ENCODE measurements around the gene FGF14.

FGF14 gene

GRCh38 chr13:102040812-102041211 lies 361.0 kb downstream of the FGF14 start:
- Histone ChIP-seq H3K27me3 (ENCODE audit: insufficient read depth, poor library complexity, severe bottlenecking) (no peaks in the 10 kb centered on the region), H3K4me3 (ENCODE audit: severe bottlenecking) (no peak overlapping the region), H3K9me3 (ENCODE audit: severe bottlenecking) (no peaks in the 10 kb centered on the region), H3K27ac (ENCODE audit: poor library complexity, severe bottlenecking) (no peak overlapping the region), H3K4me1 (ENCODE audit: insufficient read depth, poor library complexity, severe bottlenecking) (no peaks in the 10 kb centered on the region), H3K36me3 (ENCODE audit: low read depth) (no peaks in the 10 kb centered on the region)
- ATAC-seq (ENCODE audit: low read depth) (no peak), DNase-seq (ENCODE audit: low spot score) (no peak)
- TF ChIP-seq, protein P1, sequence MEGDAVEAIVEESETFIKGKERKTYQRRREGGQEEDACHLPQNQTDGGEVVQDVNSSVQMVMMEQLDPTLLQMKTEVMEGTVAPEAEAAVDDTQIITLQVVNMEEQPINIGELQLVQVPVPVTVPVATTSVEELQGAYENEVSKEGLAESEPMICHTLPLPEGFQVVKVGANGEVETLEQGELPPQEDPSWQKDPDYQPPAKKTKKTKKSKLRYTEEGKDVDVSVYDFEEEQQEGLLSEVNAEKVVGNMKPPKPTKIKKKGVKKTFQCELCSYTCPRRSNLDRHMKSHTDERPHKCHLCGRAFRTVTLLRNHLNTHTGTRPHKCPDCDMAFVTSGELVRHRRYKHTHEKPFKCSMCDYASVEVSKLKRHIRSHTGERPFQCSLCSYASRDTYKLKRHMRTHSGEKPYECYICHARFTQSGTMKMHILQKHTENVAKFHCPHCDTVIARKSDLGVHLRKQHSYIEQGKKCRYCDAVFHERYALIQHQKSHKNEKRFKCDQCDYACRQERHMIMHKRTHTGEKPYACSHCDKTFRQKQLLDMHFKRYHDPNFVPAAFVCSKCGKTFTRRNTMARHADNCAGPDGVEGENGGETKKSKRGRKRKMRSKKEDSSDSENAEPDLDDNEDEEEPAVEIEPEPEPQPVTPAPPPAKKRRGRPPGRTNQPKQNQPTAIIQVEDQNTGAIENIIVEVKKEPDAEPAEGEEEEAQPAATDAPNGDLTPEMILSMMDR (IDR thresholded peaks at IDR 0.05; ENCODE audit: poor library complexity, severe bottlenecking) = no peak

GRCh38 chr13:102039264-102039663 lies 362.6 kb downstream of the FGF14 start:
- Histone ChIP-seq H3K27me3 (ENCODE audit: insufficient read depth, poor library complexity, severe bottlenecking) (no peaks in the 10 kb centered on the region), H3K4me3 (ENCODE audit: severe bottlenecking) (no peak overlapping the region), H3K9me3 (ENCODE audit: severe bottlenecking) (no peaks in the 10 kb centered on the region), H3K27ac (ENCODE audit: poor library complexity, severe bottlenecking) (no peak overlapping the region), H3K36me3 (ENCODE audit: low read depth) (no peaks in the 10 kb centered on the region), H3K4me1 (ENCODE audit: insufficient read depth, poor library complexity, severe bottlenecking) (no peaks in the 10 kb centered on the region)
- TF ChIP-seq, protein P1 (IDR thresholded peaks at IDR 0.05; ENCODE audit: poor library complexity, severe bottlenecking) = no peak
- DNase-seq (ENCODE audit: low spot score) (no peak), ATAC-seq (ENCODE audit: low read depth) (no peak)

DNA sequence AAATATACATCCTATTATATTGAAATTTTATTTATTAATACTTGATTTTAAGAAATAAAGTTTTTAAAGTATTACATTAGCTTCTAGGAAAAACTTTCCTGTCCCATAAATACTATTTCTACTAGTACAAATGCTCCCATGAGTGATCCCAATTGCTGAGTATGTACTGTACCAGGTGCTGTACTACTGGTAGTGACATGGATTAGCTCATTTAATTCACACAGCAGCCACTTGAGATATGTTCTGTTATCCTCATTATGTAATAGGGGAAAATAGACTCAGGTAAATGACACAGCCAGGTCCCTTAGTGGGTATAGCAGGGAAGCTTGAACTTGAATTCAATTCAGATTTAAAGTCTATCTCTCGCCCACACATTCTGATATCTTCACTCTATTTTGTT lies 363.1 kb downstream of the FGF14 start:
- Histone ChIP-seq H3K4me1 (ENCODE audit: insufficient read depth, poor library complexity, severe bottlenecking) (no peaks in the 10 kb centered on the region), H3K9me3 (ENCODE audit: severe bottlenecking) (no peaks in the 10 kb centered on the region), H3K4me3 (ENCODE audit: severe bottlenecking) (no peak overlapping the region), H3K27ac (ENCODE audit: poor library complexity, severe bottlenecking) (no peak overlapping the region), H3K27me3 (ENCODE audit: insufficient read depth, poor library complexity, severe bottlenecking) (no peaks in the 10 kb centered on the region), H3K36me3 (ENCODE audit: low read depth) (no peaks in the 10 kb centered on the region)
- DNase-seq (ENCODE audit: low spot score) (no peak), ATAC-seq (ENCODE audit: low read depth) (no peak)
- TF ChIP-seq, protein P1 (IDR thresholded peaks at IDR 0.05; ENCODE audit: poor library complexity, severe bottlenecking) = no peak

GRCh38 chr13:102035969-102036368 lies 365.9 kb downstream of the FGF14 start:
- TF ChIP-seq, protein P1 (IDR thresholded peaks at IDR 0.05; ENCODE audit: poor library complexity, severe bottlenecking) = no peak
- ATAC-seq (ENCODE audit: low read depth) (no peak), DNase-seq (ENCODE audit: low spot score) (no peak)
- no peaks in the 10 kb centered on the region for H3K4me1 ChIP-seq (ENCODE audit: insufficient read depth, poor library complexity, severe bottlenecking)
- no peaks in the 10 kb centered on the region for H3K36me3 ChIP-seq (ENCODE audit: low read depth)
- H3K27ac ChIP-seq (ENCODE audit: poor library complexity, severe bottlenecking) = no peak overlapping the region
- no peak overlapping the region for H3K4me3 ChIP-seq (ENCODE audit: severe bottlenecking)
- H3K27me3 ChIP-seq (ENCODE audit: insufficient read depth, poor library complexity, severe bottlenecking) = no peaks in the 10 kb centered on the region
- H3K9me3 ChIP-seq (ENCODE audit: severe bottlenecking) = no peaks in the 10 kb centered on the region

- TF ChIP-seq, protein P1 (IDR thresholded peaks at IDR 0.05; ENCODE audit: poor library complexity, severe bottlenecking) = no peak
- Histone ChIP-seq H3K4me3 (ENCODE audit: severe bottlenecking) (no peak overlapping the region), H3K9me3 (ENCODE audit: severe bottlenecking) (no peaks in the 10 kb centered on the region), H3K4me1 (ENCODE audit: insufficient read depth, poor library complexity, severe bottlenecking) (no peaks in the 10 kb centered on the region), H3K27ac (ENCODE audit: poor library complexity, severe bottlenecking) (no peak overlapping the region), H3K27me3 (ENCODE audit: insufficient read depth, poor library complexity, severe bottlenecking) (no peaks in the 10 kb centered on the region), H3K36me3 (ENCODE audit: low read depth) (no peaks in the 10 kb centered on the region)
- no peak for ATAC-seq (ENCODE audit: low read depth)
- no peak for DNase-seq (ENCODE audit: low spot score)
Measured at GRCh38 chr13:102033857-102034331, 368.0 kb downstream of the FGF14 start.
